Activated CD4-positive, alpha-beta T cell treated with anti-CD3 and anti-CD28 coated beads for 36 hours (primary cell): ENCODE data around the gene PRAMEF2. TPM values are rescaled to one million over a fixed set of nuclear protein-coding genes. Genes with fewer than 3 reads are reported as not detected.
"Not testable (repeated sequence)": the region's sequence is repeated elsewhere in the genome, so short reads cannot be mapped to it uniquely, and the experiment has no call there.

Experiments used
- ATAC-seq: fragments of 200-7000 bp; cut with Tn5 transposase; one replicate; pipeline ENCODE4 v1.10.0; 2021; ENCODE audit warnings: mild to moderate bottlenecking, moderate library complexity
- CTCF ChIA-PET: fragments of 350-600 bp; sonication (Branson Sonifier 250); formaldehyde crosslinking; loops from one replicate; lab custom pipeline; 2021; ENCODE audit warnings: antibody characterized with exemption; lab: Charles Lee
- POLR2A ChIA-PET: fragments of 350-600 bp; sonication (Branson Sonifier 250); formaldehyde crosslinking; loops from one replicate; lab custom pipeline; 2021; ENCODE audit warnings: antibody characterized with exemption, inconsistent platforms; lab: Charles Lee
- DNase-seq: peaks from one replicate; pipeline ENCODE4 v3.0.0-alpha.2; 2020
- H3K27ac Mint-ChIP-seq: one replicate; pipeline ENCODE4 v1.8.0; 2021; ENCODE audit warnings: mixed read lengths
- H3K27me3 Mint-ChIP-seq: one replicate; pipeline ENCODE4 v1.8.0; 2021; ENCODE audit warnings: mixed read lengths
- H3K36me3 Mint-ChIP-seq: one replicate; pipeline ENCODE4 v1.8.0; 2021; ENCODE audit warnings: low read depth, mixed read lengths
- H3K4me1 Mint-ChIP-seq: one replicate; pipeline ENCODE4 v1.8.0; 2021; ENCODE audit warnings: mixed read lengths
- H3K4me3 Mint-ChIP-seq: one replicate; pipeline ENCODE4 v1.8.0; 2021; ENCODE audit warnings: mild to moderate bottlenecking, moderate library complexity, mixed read lengths
- H3K9me3 Mint-ChIP-seq: one replicate; pipeline ENCODE4 v1.8.0; 2021; ENCODE audit warnings: low read depth, mixed read lengths
- intact Hi-C, 2 experiments: fragments of 100-400 bp; cut with DNase I in 1 of 2; cut with micrococcal nuclease in 1 of 2; formaldehyde crosslinking; loops; one replicate each; pipeline versions ENCODE4 v1.14.2 to v1.15.1; 2022 to 2024; cut with DNase I, micrococcal nuclease
- total RNA-seq, 2 experiments: library from RNA; stranded (reverse); gene quantifications; one replicate each; pipeline ENCODE4 v1.2.3, GENCODE V29; 2021

Gene PRAMEF2
- total RNA-seq, 2 experiments from 2014 or later, result not detected

GRCh38 chr1:12886101-12886500 is 29.2 kb downstream of the PRAMEF2 start, which contains the start of gene PRAMEF4:
PRAMEF4 (minus strand) TSS chr1:12886201; CDS start chr1:12883394, 2,807 bp downstream.
- CTCF ChIA-PET, H3K27ac Mint-ChIP-seq: not testable (repeated sequence)

GRCh38 chr1:12898170-12898569 is 41.3 kb downstream of the PRAMEF2 start, which contains the start of gene PRAMEF10:
PRAMEF10 (minus strand) TSS chr1:12898270; CDS start chr1:12895847, 2,423 bp downstream.
- H3K4me3 Mint-ChIP-seq, intact Hi-C loops, H3K27me3 Mint-ChIP-seq, H3K36me3 Mint-ChIP-seq, CTCF ChIA-PET, POLR2A ChIA-PET, H3K9me3 Mint-ChIP-seq, H3K4me1 Mint-ChIP-seq, H3K27ac Mint-ChIP-seq, DNase-seq, ATAC-seq: not testable (repeated sequence)

More at GRCh38 chr1:12886101-12886500, 29.2 kb downstream of the PRAMEF2 start, which contains the start of gene PRAMEF4:
- H3K4me3 Mint-ChIP-seq, H3K27me3 Mint-ChIP-seq, intact Hi-C loops, H3K4me1 Mint-ChIP-seq, DNase-seq, POLR2A ChIA-PET, H3K36me3 Mint-ChIP-seq, H3K9me3 Mint-ChIP-seq, ATAC-seq: not testable (repeated sequence)

GRCh38 chr1:12899186-12899585 is 42.3 kb downstream of the PRAMEF2 start:
- POLR2A ChIA-PET, intact Hi-C loops, H3K27ac Mint-ChIP-seq, CTCF ChIA-PET, DNase-seq, H3K9me3 Mint-ChIP-seq, H3K36me3 Mint-ChIP-seq, H3K4me1 Mint-ChIP-seq, H3K4me3 Mint-ChIP-seq, H3K27me3 Mint-ChIP-seq, ATAC-seq: not testable (repeated sequence)

GRCh38 chr1:12903793-12904572 is 47.1 kb downstream of the PRAMEF2 start:
- H3K9me3 Mint-ChIP-seq, ATAC-seq, DNase-seq, POLR2A ChIA-PET, H3K36me3 Mint-ChIP-seq, H3K4me3 Mint-ChIP-seq, H3K27me3 Mint-ChIP-seq, intact Hi-C loops, H3K27ac Mint-ChIP-seq, CTCF ChIA-PET, H3K4me1 Mint-ChIP-seq: not testable (repeated sequence)

Other genes with a start within 250 kb of the PRAMEF2 start
- gene DHRS3, start 238.9 kb upstream of the PRAMEF2 start, total RNA-seq, result 10 to 100 TPM; 33.3 to 34.6 TPM
- gene AADACL4, start 213.0 kb upstream of the PRAMEF2 start, total RNA-seq, result not detected
- not detected for gene AADACL3, start 141.0 kb upstream of the PRAMEF2 start, total RNA-seq
- not detected for gene CFAP107, start 110.9 kb upstream of the PRAMEF2 start, total RNA-seq
- not detected for gene PRAMEF12, start 83.3 kb upstream of the PRAMEF2 start, total RNA-seq
- not detected for gene PRAMEF1, start 65.7 kb upstream of the PRAMEF2 start, total RNA-seq
- gene PRAMEF11, start 25.7 kb upstream of the PRAMEF2 start, total RNA-seq, result not detected
- not detected for gene HNRNPCL1, start 8.4 kb upstream of the PRAMEF2 start, total RNA-seq
- gene PRAMEF4, start 29.1 kb downstream of the PRAMEF2 start, total RNA-seq, result not detected
- not detected for gene PRAMEF10, start 41.2 kb downstream of the PRAMEF2 start, total RNA-seq
- gene PRAMEF7, start 59.5 kb downstream of the PRAMEF2 start, total RNA-seq, result not detected
- gene PRAMEF6, start 90.5 kb downstream of the PRAMEF2 start, total RNA-seq, result not detected
- not detected for gene PRAMEF27, start 199.5 kb downstream of the PRAMEF2 start, total RNA-seq
- not detected for gene HNRNPCL3, start 203.7 kb downstream of the PRAMEF2 start, total RNA-seq
- not detected for gene PRAMEF25, start 213.7 kb downstream of the PRAMEF2 start, total RNA-seq